H1 (cell line): ENCODE measurements around the gene NXN. TPM values are rescaled to one million over a fixed set of nuclear protein-coding genes. Genes with fewer than 3 reads are reported as not detected.

Experiments used
- CTCF ChIA-PET: fragments of 300-600 bp; sonication (Branson Sonifier 250); formaldehyde crosslinking; loops from one replicate; lab custom pipeline; 2021; ENCODE audit not compliant: partially characterized antibody; lab: Charles Lee
- POLR2A ChIA-PET: fragments of 300-600 bp; sonication (Branson Sonifier 250); formaldehyde crosslinking; loops from one replicate; lab custom pipeline; 2021; ENCODE audit warnings: inconsistent platforms; ENCODE audit not compliant: partially characterized antibody; lab: Charles Lee
- DNase-seq, 2 experiments: peaks; one replicate each; pipeline versions ENCODE4 v3.0.0 to v3.0.0-alpha.2; 2010 to 2022; ENCODE audit warnings: low spot score in 2 of 2, low read depth in 1 of 2, mixed read lengths in 1 of 2
- FAIRE-seq: peaks from 2 replicates; lab custom pipeline; 2011; peaks lifted over from hg19 to GRCh38; lab: Jason Lieb, UNC
- H2AFZ ChIP-seq: 2 replicates; pipeline ENCODE4 v1.8.1; 2012; ENCODE audit warnings: low read length, inconsistent platforms
- H2AK5ac ChIP-seq: 2 replicates; pipeline ENCODE4 v1.6.1; 2013; ENCODE audit warnings: low read depth, low read length
- H2BK120ac ChIP-seq: replicated peaks from 2 replicates; pipeline ENCODE3; 2013; ENCODE audit warnings: low read depth, low read length, inconsistent platforms
- H2BK12ac ChIP-seq: 2 replicates; pipeline ENCODE4 v1.6.1; 2013; ENCODE audit warnings: low read depth, low read length
- H2BK15ac ChIP-seq: 2 replicates; pipeline ENCODE4 v1.6.1; 2013; ENCODE audit warnings: low read length
- H2BK20ac ChIP-seq: 2 replicates; pipeline ENCODE4 v1.6.1; 2013; ENCODE audit warnings: low read length
- H2BK5ac ChIP-seq: 2 replicates; pipeline ENCODE4 v1.6.1; 2013; ENCODE audit warnings: low read depth, low read length
- H3K14ac ChIP-seq: 2 replicates; pipeline ENCODE4 v1.6.1; 2013; ENCODE audit warnings: inconsistent platforms; ENCODE audit not compliant: insufficient read length
- H3K18ac ChIP-seq: 2 replicates; pipeline ENCODE4 v1.6.1; 2013; ENCODE audit warnings: low read length; ENCODE audit errors: extremely low read depth
- H3K23ac ChIP-seq: 2 replicates; pipeline ENCODE4 v1.6.1; 2013; ENCODE audit warnings: inconsistent platforms; ENCODE audit not compliant: insufficient read length
- H3K23me2 ChIP-seq: 2 replicates; pipeline ENCODE4 v1.6.1; 2013; ENCODE audit warnings: low read depth, low read length
- H3K27ac ChIP-seq: 2 replicates; pipeline ENCODE4 v1.6.1; 2011; ENCODE audit warnings: low read depth, low read length, inconsistent platforms
- H3K27me3 ChIP-seq, 4 experiments: replicated peaks in 1 of 4; 1 replicate in 1 of 4; 2 replicates in 3 of 4; pipeline versions ENCODE4 v1.6.1 to v1.8.1; 2011 to 2013; ENCODE audit warnings: low read length in 3 of 4, mild to moderate bottlenecking in 3 of 4, inconsistent platforms in 2 of 4, mixed read lengths in 2 of 4, moderate library complexity in 1 of 4; ENCODE audit not compliant: control insufficient read depth in 3 of 4, insufficient read depth in 3 of 4; ENCODE audit errors: extremely low read depth in 1 of 4
- H3K36me3 ChIP-seq, 4 experiments: 2 replicates each; pipeline versions ENCODE4 v1.6.1 to v1.8.1; 2011 to 2013; ENCODE audit warnings: mild to moderate bottlenecking in 4 of 4, low read length in 3 of 4, moderate library complexity in 2 of 4, control low read depth in 1 of 4, inconsistent platforms in 1 of 4; ENCODE audit not compliant: insufficient read depth in 4 of 4, control insufficient read depth in 2 of 4
- H3K4ac ChIP-seq: replicated peaks from 2 replicates; pipeline ENCODE3; 2013; ENCODE audit warnings: low read length, low read depth, mixed read lengths, inconsistent platforms; ENCODE audit not compliant: insufficient read length
- H3K4me1 ChIP-seq, 4 experiments: replicated peaks in 1 of 4; 1 replicate in 1 of 4; 2 replicates in 3 of 4; pipeline versions ENCODE4 v1.6.1 to v1.8.1; 2011 to 2013; ENCODE audit warnings: low read length in 3 of 4, inconsistent platforms in 2 of 4, mixed read lengths in 1 of 4; ENCODE audit not compliant: insufficient read depth in 4 of 4, control insufficient read depth in 3 of 4
- H3K4me2 ChIP-seq, 2 experiments: 2 replicates each; pipeline versions ENCODE4 v1.6.1 to v1.8.1; 2011 to 2013; ENCODE audit warnings: low read depth in 2 of 2, low read length in 2 of 2, control low read depth in 1 of 2, inconsistent platforms in 1 of 2, mild to moderate bottlenecking in 1 of 2; ENCODE audit not compliant: insufficient read depth in 1 of 2
- H3K4me3 ChIP-seq, 4 experiments: fragments of 200-600, 300-600 bp in 1 of 4; sonication (generic), shearing (Covaris generic), sonication (Bioruptor Twin) in 1 of 4; 2 replicates each; pipeline versions ENCODE4 v1.5.1 to v1.8.1; 2011 to 2016; ENCODE audit warnings: low read length in 4 of 4, low read depth in 3 of 4, control low read depth in 2 of 4, inconsistent platforms in 2 of 4, mild to moderate bottlenecking in 2 of 4, mixed read lengths in 1 of 4, moderate library complexity in 1 of 4; ENCODE audit not compliant: insufficient read depth in 2 of 4; ENCODE audit errors: extremely low read depth in 1 of 4
- H3K56ac ChIP-seq: replicated peaks from 2 replicates; pipeline ENCODE3; 2013; ENCODE audit warnings: low read depth, mild to moderate bottlenecking, mixed read lengths, low read length, inconsistent platforms; ENCODE audit not compliant: insufficient read length
- H3K79me1 ChIP-seq: 2 replicates; pipeline ENCODE4 v1.6.1; 2013; ENCODE audit warnings: low read depth, low read length, control low read depth
- H3K79me2 ChIP-seq, 2 experiments: 2 replicates each; pipeline versions ENCODE4 v1.6.1 to v1.8.1; 2012 to 2013; ENCODE audit warnings: low read length in 2 of 2, mild to moderate bottlenecking in 2 of 2, inconsistent platforms in 1 of 2; ENCODE audit not compliant: insufficient read depth in 2 of 2, control insufficient read depth in 1 of 2
- H3K9ac ChIP-seq, 4 experiments: replicated peaks in 1 of 4; 1 replicate in 1 of 4; 2 replicates in 3 of 4; pipeline versions ENCODE4 v1.6.1 to v1.8.1; 2011 to 2013; ENCODE audit warnings: low read depth in 3 of 4, low read length in 3 of 4, control low read depth in 2 of 4, mild to moderate bottlenecking in 2 of 4, moderate library complexity in 2 of 4, inconsistent platforms in 1 of 4; ENCODE audit errors: extremely low read depth in 1 of 4
- H3K9me3 ChIP-seq, 2 experiments: 2 replicates each; pipeline versions ENCODE4 v1.6.1 to v1.8.1; 2012 to 2013; ENCODE audit warnings: mild to moderate bottlenecking in 2 of 2, moderate library complexity in 2 of 2, control low read depth in 1 of 2, inconsistent platforms in 1 of 2, low read depth in 1 of 2, low read length in 1 of 2, mixed read lengths in 1 of 2; ENCODE audit not compliant: insufficient read depth in 2 of 2
- H4K20me1 ChIP-seq, 2 experiments: replicated peaks in 1 of 2; 2 replicates each; pipeline versions ENCODE3 to v1.8.1; 2011 to 2013; ENCODE audit warnings: inconsistent platforms in 2 of 2, low read length in 2 of 2, mild to moderate bottlenecking in 1 of 2; ENCODE audit not compliant: insufficient read depth in 2 of 2, control insufficient read depth in 1 of 2
- H4K5ac ChIP-seq: 2 replicates; pipeline ENCODE4 v1.6.1; 2013; ENCODE audit warnings: low read length, low read depth, mixed read lengths, inconsistent platforms; ENCODE audit not compliant: insufficient read length
- H4K8ac ChIP-seq: 2 replicates; pipeline ENCODE4 v1.8.0; 2013; ENCODE audit warnings: mild to moderate bottlenecking, moderate library complexity, low read length, inconsistent platforms; ENCODE audit not compliant: insufficient read depth; ENCODE audit errors: extremely low read depth
- H4K91ac ChIP-seq: replicated peaks from 2 replicates; pipeline ENCODE3; 2013; ENCODE audit warnings: low read length, mixed read lengths, inconsistent platforms; ENCODE audit not compliant: insufficient read length
- BRCA1 ChIP-seq: IDR thresholded peaks from 2 replicates; pipeline ENCODE4 v1.6.1; 2012; ENCODE audit warnings: low read depth, low read length, improper control_type of control experiment
- KDM5A ChIP-seq: fragments of 200-600 bp; IDR thresholded peaks from 2 replicates; pipeline ENCODE4 v1.7.1; 2012; ENCODE audit warnings: mild to moderate bottlenecking, low read length, inconsistent platforms, mixed read lengths
- SIN3A ChIP-seq, 2 experiments: IDR thresholded peaks in 1 of 2; conservative IDR thresholded peaks in 1 of 2; 2 replicates each; pipeline ENCODE4 v1.6.1; 2011 to 2012; ENCODE audit warnings: low read length in 2 of 2, improper control_type of control experiment in 1 of 2, low read depth in 1 of 2, mild to moderate bottlenecking in 1 of 2
- TBP ChIP-seq: IDR thresholded peaks from 2 replicates; pipeline ENCODE4 v1.6.1; 2011; ENCODE audit warnings: low read depth, low read length, improper control_type of control experiment
- WGBS, 2 experiments: shearing (Covaris generic) in 1 of 2; methylation state at CpG; one replicate each; pipeline versions ENCODE4 v1.1.6 to v1.1.7; 2013 to 2015; ENCODE audit warnings: low lambda C conversion rate in 2 of 2, mixed read lengths in 2 of 2, inconsistent platforms in 1 of 2, low coverage in 1 of 2, missing lambda C conversion rate in 1 of 2; ENCODE audit not compliant: insufficient replicate concordance in 2 of 2, insufficient coverage in 1 of 2, insufficient read length in 1 of 2; ENCODE audit errors: extremely low coverage in 1 of 2, missing lambda C conversion rate in 1 of 2; 5-methylcytosine and 5-hydroxymethylcytosine counted together
- polyA plus RNA-seq, 7 experiments: library from polyadenylated mRNA; depleted of rRNA in 3 of 7; stranded (reverse) in 5 of 7; unstranded in 2 of 7; fragments of >200 nt in 5 of 7; fragments of 200-250 nt in 2 of 7; gene quantifications; 1 replicate in 5 of 7; 2 replicates in 1 of 7; 4 replicates in 1 of 7; pipeline versions ENCODE4 v1.2.1 to v1.2.3, GENCODE V29; 2011 to 2013; ENCODE audit warnings: missing spikeins in 2 of 7, mixed read lengths in 2 of 7
- total RNA-seq: library from RNA; stranded (reverse); fragmentation: NEBNext Ultra II Directional; extraction: Animal tissue kit (Norgen Biotek cat#: 25700); gene quantifications from 2 replicates; pipeline ENCODE4 v1.2.1, GENCODE V29; 2021
- TF ChIP-seq, protein P1 (sequence below): IDR thresholded peaks from 2 replicates; pipeline ENCODE4 v1.6.1; 2012; ENCODE audit warnings: inconsistent platforms
- TF ChIP-seq, protein P2 (sequence below): IDR thresholded peaks from 2 replicates; pipeline ENCODE4 v1.6.1; 2011; ENCODE audit warnings: low read depth, mild to moderate bottlenecking, low read length; ENCODE audit not compliant: insufficient read depth
- TF ChIP-seq, protein P3 (sequence below): IDR thresholded peaks from 2 replicates; pipeline ENCODE4 v1.6.1; 2012; ENCODE audit warnings: inconsistent platforms

NXN gene
- total and polyA plus RNA-seq, 2 of the 8 experiments (the other 6 are each of a cell fraction or from before 2014, with no cell fraction given), result 94.1 to 107 TPM

- H3K79me2 ChIP-seq, result peaks cover 18 to 48% of the 10 kb centered on the region in 2 experiments
- peaks cover 5 to 22% (median 12%) of the 10 kb centered on the region in 4 experiments for H3K4me1 ChIP-seq
- peak overlapping the region; percentile 73 to 81 (median 76) for H3K4me3 ChIP-seq
- peak overlapping the region; percentile 82 to 99 for H3K4me2 ChIP-seq
- no peaks in the 10 kb centered on the region for H3K9me3 ChIP-seq
- H3K27ac ChIP-seq, result no peak overlapping the region
- H3K4ac ChIP-seq, result peak overlapping the region; percentile 6
- ChIA-PET CTCF (interaction anchor here (0.5 to 17.5 kb wide), 6 partner anchors 17 to 185 kb away, joined by 3 to 258 read pairs (median 4); no protein-coding TSS in a partner anchor), POLR2A (interaction anchor here (0.7 to 1.5 kb wide), 12 partner anchors 13 to 187 kb away, joined by 3 to 10 read pairs (median 3); partner anchors contain the start of gene TIMM22)
- H3K23ac ChIP-seq, result no peak overlapping the region
- H4K5ac ChIP-seq, result peak overlapping the region; percentile 34
- peaks cover 7% of the 10 kb centered on the region for H3K23me2 ChIP-seq
- H3K36me3 ChIP-seq, result no peaks in the 10 kb centered on the region
- peak overlapping the region; percentile 72; the same call in 1 of the 2 replicates for H2AK5ac ChIP-seq
- H3K56ac ChIP-seq, result peak overlapping the region; percentile 59
- H2BK15ac ChIP-seq, result peak overlapping the region; percentile 19; the same call in 1 of the 2 replicates
- WGBS, 2 experiments, result 4% methylated on average over 28 of the region's 72 CpGs; no CpG with 5 or more reads in 1 of the 2 experiments
- peak overlapping the region; percentile 74; the same call in 1 of the 2 replicates for H4K8ac ChIP-seq
- no peaks in the 10 kb centered on the region for H3K27me3 ChIP-seq
- H3K18ac ChIP-seq, result peak overlapping the region; percentile 55
- H2BK120ac ChIP-seq, result no peak overlapping the region
- no peak overlapping the region for H2AFZ ChIP-seq
- H4K20me1 ChIP-seq, result peaks cover 4 to 7% of the 10 kb centered on the region in 2 experiments
- no peak overlapping the region; the same call in 1 of the 2 replicates for H2BK12ac ChIP-seq
- H3K9ac ChIP-seq, result peak overlapping the region; percentile 35 to 87 (median 60)
- peak overlapping the region; percentile 56; the same call in 1 of the 2 replicates for H2BK5ac ChIP-seq
- FAIRE-seq (no peak), DNase-seq (peak in 1 of 2 experiments; percentile 61)
- H2BK20ac ChIP-seq, result 0 out of 2 replicates have a peak overlapping the region, but pooled peaks have one; percentile 64
- H3K79me1 ChIP-seq, result peaks cover 12% of the 10 kb centered on the region
- no peak overlapping the region for H3K14ac ChIP-seq
- H4K91ac ChIP-seq, result peak overlapping the region; percentile 8
- TF ChIP-seq BRCA1 (no peak), TBP (peak; percentile 21; the same call in 1 of the 2 replicates), KDM5A (no peak), SIN3A (conservative IDR thresholded peaks at IDR 0.05 in 1 of 2, IDR thresholded peaks at IDR 0.05 in 1 of 2; ENCODE audit: low read depth in 1 of 2, low read length in 2 of 2) (peak in 1 of 2 experiments; percentile 19; a peak in 1 of 4 replicates)
- TF ChIP-seq, protein P1, sequence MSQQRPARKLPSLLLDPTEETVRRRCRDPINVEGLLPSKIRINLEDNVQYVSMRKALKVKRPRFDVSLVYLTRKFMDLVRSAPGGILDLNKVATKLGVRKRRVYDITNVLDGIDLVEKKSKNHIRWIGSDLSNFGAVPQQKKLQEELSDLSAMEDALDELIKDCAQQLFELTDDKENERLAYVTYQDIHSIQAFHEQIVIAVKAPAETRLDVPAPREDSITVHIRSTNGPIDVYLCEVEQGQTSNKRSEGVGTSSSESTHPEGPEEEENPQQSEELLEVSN, result peak; percentile 70
- TF ChIP-seq, protein P2, sequence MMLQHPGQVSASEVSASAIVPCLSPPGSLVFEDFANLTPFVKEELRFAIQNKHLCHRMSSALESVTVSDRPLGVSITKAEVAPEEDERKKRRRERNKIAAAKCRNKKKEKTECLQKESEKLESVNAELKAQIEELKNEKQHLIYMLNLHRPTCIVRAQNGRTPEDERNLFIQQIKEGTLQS, result 0 out of 2 replicates have a peak, but pooled peaks have one; percentile 2
- TF ChIP-seq, protein P3, sequence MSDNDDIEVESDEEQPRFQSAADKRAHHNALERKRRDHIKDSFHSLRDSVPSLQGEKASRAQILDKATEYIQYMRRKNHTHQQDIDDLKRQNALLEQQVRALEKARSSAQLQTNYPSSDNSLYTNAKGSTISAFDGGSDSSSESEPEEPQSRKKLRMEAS, result peak; percentile 30; the same call in 1 of the 2 replicates
Measured at GRCh38 chr17:978103-979093, 1.2 kb downstream of the NXN start.
